Stimulated activated CD8-positive, alpha-beta memory T cell treated with anti-CD3 and anti-CD28 coated beads, Interleukin-7, amount 100 ng/mL, for 24 hours (primary cell): ENCODE results near the gene PKMYT1.
"Not testable (repeated sequence)": the region's sequence is repeated elsewhere in the genome, so short reads cannot be mapped to it uniquely, and the experiment has no call there.

Experiments used
- DNase-seq: peaks from one replicate; pipeline ENCODE4 v3.0.0-alpha.2; 2020; ENCODE audit warnings: low read depth

The PKMYT1 gene

DNA sequence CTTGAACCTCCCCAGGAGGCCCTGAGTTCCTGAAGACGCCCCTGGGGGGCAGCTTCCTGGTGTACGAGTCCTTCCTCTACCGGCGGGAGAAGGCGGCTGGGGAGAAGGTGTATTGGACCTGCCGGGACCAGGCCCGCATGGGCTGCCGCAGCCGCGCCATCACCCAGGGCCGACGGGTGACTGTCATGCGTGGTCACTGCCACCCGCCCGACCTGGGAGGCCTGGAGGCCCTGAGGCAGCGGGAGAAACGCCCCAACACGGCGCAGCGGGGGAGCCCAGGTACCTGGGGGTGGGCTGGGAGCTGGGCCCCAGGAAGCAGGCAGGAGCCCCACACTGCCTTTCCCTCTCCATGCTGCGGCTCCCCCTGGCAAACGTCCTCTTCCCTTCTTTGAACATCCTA, 46.5 kb downstream of the PKMYT1 start:
- no peak for DNase-seq

DNA sequence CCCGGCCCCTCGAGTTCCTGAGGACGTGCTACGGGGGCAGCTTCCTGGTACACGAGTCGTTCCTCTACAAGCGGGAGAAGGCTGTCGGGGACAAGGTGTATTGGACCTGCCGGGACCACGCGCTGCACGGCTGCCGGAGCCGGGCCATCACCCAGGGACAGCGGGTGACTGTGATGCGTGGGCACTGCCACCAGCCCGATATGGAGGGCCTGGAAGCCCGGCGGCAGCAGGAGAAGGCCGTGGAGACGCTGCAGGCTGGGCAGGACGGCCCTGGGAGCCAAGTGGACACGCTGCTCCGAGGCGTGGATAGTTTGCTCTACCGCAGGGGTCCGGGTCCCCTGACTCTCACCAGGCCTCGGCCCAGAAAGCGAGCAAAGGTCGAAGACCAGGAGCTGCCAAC, 47.1 kb downstream of the PKMYT1 start:
- DNase-seq, result no peak

DNA sequence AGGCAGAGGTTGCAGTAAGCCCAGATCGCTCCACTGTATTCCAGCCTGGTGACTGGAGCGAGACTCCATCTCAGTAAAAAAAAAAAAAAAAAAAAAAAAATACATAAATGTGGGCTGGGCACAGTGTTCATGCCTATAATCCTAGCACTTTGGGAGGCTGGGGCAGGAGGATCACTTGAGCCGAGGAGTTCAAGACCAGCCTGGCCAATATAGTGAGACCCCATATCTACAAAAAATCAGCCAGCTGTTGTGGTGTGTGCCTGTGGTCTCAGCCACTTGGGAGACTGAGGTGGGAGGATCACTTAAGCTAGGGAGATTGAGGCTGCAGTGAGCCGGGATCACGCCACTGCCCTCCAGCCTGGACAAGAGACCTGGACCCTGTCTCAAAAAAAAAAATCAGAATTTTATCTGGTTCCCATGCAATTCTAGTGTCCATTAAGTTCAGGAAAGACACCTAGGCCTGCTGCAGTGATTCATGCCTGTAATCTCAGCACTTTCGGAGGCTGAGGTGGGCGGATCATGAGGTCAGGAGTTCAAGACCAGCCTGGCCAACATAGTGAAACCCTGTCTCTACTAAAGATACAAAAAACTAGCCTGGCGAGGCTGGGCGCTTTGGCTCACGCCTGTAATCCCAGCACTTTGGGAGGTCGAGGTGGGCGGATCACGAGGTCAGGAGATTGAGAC, 48.9 kb downstream of the PKMYT1 start:
- not testable (repeated sequence) for DNase-seq

- DNase-seq, result no peak
These were observed 50.0 kb downstream of the PKMYT1 start for GRCh38 chr16:2930236-2930635.

GRCh38 chr16:2929693-2930092, 50.6 kb downstream of the PKMYT1 start:
- no peak for DNase-seq

DNA sequence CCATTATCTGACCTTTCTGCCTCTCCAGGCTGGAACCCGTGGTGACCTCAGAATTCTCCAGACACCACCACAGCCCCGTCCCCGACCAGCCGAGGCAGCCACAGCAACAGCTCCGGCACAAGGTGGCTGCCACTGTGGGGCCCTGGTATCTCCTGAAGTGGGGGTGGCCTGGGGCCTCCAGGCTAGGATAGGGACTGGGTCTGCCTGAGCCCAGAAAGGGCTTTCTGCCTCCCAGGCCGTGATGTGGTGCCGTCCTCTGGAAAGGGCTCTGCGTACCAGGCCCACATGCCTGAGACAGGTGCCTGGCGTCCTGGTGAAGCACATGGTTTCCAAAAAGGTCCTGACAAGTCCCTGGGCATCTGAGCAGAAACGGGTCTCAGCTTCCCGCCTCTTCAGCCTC, 51.5 kb downstream of the PKMYT1 start:
- no peak for DNase-seq

GRCh38 chr16:2928151-2928550, 52.1 kb downstream of the PKMYT1 start:
- not testable (repeated sequence) for DNase-seq

GRCh38 chr16:2927010-2927646, 53.1 kb downstream of the PKMYT1 start:
- peak; percentile 74 for DNase-seq

- DNase-seq, result no peak
These were observed 53.6 kb downstream of the PKMYT1 start for GRCh38 chr16:2926650-2926999.

DNA sequence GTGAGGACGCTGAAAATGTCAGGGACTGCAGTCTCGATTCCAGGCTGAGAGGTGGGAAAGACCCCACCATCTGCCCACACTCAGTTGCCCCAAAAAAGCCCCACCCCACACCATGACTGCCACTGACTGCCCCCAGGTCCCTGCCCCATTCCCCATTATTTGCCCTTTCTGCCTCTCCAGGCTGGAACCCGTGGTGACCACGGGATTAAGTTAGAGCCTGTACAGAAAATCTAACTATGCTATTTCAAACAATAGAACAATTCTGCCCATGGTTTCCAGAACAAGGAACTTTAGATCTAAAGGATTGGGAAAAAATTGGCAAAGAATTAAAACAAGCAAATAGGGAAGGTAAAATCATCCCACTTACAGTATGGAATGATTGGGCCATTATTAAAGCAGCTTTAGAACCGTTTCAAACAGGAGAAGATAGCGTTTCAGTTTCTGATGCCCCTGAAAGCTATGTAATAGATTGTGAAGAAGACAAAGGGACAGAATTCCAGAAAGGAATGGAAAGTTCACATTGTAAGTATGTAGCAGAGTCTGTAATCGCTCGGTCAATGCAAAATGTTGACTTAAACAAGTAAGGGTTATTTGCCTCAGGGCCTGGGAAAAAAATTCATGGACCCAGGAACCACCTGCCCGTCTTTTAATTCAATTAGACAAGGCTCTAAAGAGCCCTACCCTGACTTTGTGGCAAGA, 54.1 kb downstream of the PKMYT1 start:
- no peak for DNase-seq

- DNase-seq, result no peak
These were observed 55.1 kb downstream of the PKMYT1 start for GRCh38 chr16:2924901-2925755.

DNA sequence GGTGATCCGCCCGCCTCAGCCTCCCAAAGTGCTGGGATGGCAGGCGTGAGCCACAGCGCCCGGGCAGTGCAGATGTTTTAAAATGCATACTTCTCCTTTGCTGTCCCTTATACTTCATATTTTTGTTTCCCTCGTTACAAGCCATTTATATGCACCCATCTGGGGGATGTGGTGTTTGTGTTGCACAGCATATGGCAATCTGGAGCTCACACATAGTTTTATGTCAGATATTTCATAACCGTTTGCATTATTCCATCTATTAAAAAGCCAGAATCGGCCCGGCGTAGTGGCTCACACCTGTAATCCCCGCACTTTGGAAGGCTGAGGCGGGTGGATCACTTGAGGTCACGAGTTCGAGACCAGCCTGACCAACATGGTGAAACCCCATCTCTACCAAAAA, 56.8 kb downstream of the PKMYT1 start:
- DNase-seq, result no peak
